Fibroblast of skin of back (primary cell): ENCODE measurements around the gene ZNF689.
"Not testable (repeated sequence)": the region's sequence is repeated elsewhere in the genome, so short reads cannot be mapped to it uniquely, and the experiment has no call there.

Experiments used
- DNase-seq: peaks from one replicate; pipeline ENCODE4 v3.0.0-alpha.2; 2013

The ZNF689 gene

GRCh38 chr16:30592871-30593270 is 17.3 kb downstream of the ZNF689 start:
- no peak for DNase-seq

GRCh38 chr16:30590869-30591268 is 19.3 kb downstream of the ZNF689 start:
- DNase-seq: not testable (repeated sequence)

DNA sequence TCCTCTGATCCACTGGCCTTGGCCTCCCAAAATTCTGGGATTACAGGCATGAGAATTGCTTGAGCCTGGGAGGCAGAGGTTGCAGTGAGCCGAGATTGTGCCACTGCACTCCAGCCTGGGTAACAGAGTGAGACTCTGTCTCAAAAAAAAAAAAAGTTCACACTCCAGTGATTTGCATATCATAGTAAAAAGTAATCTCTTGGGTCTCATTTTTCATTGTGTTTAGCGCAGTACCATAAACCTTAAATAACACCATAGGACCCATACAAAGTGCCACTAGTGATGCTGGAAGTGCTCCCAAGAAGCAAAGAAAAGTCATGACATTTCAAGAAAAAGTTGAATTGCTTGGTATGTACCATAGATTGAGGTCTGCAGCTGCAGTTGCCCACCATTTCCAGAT is 20.6 kb downstream of the ZNF689 start:
- not testable (repeated sequence) for DNase-seq

DNA sequence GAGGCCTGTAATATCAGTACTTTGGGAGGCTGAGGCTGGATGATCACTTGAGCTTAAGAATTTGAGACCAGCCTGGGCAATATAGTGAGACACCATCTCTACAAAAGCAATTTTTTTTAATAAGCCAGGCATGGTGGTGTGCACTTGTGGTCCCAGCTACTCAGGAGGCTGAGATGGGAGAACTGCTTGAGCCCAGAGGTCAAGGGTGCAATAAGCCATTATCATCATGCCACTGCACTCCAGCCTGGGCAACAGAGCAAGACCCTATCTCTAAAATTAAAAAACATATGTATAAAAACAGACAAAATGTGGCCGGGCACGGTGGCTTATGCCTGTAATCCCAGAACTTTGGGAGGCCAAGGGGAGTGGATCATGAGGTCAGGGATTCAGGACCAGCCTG is 21.5 kb downstream of the ZNF689 start:
- no peak for DNase-seq

DNA sequence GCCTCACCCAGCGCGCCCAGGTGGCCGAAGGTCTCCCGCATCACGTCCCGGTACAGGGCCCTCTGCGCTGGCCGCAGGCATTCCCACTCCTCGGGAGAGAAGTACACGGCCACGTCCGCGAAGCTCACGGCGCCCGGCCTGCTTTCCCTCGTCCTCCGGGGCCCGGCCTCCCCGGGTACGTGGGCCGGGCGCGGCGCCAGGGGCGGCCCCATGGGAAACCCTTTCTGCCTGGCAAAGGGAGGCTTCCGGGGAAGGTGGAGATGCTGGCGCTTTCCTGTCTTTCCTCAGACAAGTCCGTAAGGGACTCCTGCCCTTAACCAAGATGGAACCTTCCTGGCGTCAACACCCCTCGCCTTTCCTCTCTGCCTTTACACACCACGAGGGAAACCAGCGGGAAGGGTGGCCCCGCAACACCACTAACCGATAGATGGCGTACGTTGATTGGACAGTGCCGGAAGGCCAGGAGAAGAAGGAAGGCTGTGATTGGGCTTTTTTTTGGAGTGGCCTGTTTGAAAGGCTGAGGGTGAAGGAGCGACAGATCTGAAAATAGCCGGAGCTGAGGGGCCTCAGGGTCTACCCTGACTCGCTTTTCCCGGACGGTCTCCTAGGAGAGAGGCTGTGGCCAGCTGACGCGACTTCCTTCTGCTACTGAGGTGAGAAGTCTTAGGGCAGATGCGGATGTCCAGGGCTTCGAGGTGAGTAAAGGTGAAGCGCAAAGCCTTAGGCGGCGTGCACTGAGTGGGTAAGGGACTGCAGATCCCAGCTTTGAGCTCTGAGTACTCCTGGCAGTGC is 24.6 kb downstream of the ZNF689 start, which contains the start of gene ZNF785:
TSS of gene ZNF785 (minus strand) at position 298 of the 792 bp plus-strand sequence. CDS start at position 212, 86 bp downstream.
- DNase-seq: peak; percentile 100

DNA sequence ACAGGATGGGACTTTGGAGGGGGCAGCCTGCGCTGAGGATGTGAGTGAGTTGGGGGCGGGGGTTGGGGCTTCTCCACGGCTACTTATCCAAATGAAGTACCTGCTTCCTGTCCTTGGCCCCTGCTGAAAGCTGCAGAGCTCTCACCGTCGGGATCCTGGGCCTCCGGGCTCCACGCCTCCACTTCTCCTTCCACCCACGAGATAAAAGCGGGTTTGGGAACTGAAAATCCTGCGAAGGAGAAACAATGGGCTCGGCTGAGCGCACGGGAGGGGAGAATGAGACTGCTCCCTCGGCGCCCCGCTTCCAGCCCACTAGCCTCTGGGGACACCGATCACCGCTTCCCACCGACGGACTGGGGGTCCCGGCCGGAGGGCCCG is 25.2 kb downstream of the ZNF689 start:
- peak; percentile 14 for DNase-seq

DNA sequence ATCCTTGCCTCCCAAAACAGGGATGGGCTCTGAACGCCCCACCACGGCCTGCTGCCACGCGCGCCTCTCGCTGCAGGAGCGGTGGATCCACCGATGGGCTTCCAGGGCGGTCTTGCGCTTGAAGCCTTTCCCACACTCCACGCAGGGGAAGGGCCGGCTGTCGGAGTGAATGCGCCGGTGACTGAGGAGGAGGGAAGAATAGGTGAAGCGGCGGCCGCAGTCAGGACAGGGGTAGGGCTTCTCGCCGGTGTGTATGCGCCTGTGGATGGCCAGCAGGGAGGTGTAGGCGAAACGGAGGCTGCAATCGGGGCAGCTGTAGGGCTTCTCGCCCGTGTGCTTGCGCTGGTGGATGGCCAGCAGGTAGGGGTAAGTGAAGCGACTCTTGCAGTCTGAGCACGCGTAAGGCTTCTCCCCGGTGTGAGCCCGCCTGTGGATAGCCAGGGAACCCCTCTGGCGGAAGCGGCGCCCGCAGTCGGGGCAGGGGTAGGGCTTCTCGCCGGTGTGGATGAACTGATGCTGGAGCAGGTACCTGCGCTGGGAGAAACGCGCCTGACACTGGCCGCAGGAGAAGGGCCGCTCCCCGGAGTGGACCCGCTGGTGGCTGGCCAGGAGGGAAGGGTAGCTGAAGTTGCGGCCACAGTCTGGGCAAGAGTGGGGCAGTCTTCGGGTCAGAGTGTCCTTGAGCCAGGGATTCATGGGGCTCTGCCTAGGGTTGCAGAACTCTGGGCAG is 27.4 kb downstream of the ZNF689 start:
- DNase-seq: no peak

DNA sequence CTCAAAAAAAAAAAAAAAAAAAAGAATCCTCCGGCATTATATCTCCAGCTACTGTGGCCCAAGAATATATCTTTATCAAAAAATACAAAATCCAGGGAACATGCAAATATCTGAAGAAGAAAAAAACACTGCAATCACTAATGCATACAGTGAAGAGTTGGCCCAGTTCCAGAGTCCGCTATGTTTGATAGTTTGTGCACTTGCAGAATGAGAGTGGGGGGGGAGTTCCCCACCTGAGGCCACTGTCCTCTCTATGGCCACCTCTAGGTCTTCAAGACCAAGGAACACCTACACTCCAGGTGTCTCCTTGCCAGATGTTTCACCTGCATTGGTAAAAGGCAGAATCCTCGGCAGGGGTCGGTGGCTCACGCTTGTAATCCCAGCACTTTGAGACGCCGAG is 28.7 kb downstream of the ZNF689 start:
- no peak for DNase-seq

- DNase-seq: no peak
Observed at GRCh38 chr16:30574678-30575077, 35.5 kb downstream of the ZNF689 start.

DNA sequence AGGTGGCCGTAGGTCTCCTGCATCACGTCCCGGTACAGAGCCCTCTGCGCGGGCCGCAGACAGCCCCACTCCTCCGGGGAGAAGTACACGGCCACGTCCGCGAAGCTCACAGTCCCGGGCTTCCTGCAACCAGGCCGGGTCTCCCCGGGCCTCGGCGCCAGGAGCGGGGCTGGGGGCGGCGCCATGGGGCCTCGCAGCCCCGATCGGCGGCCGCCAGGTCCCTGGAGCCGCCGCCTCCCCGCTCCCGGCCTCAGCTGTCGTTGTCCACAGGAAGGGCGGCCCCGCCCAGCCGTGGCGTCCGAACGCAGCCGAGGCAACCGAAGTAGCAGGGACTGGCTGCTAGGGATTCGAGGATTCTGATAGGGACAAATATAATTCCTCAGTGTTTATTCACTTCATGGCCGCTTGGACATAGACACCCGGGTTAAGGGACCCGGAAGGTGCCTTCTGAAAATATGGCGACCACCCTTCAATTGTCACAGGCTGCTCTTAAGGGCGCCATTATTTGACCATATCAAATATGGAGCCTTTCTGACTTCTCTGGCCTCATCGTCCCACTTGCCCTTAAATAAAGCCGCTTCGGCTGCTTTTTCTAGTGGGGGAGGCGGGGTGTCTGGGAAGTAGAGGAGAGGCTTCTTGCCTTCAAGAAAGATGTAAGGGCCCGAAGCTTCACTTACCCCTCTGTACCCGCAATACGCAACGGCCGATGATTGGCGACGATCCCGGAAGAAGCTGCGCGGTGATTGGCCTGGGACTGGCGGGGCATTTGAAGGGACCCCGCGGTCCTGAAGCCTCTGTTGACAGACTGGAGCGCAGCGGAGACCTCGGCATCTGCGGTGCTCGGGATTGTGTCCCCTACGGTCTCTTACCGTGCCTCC is 38.5 kb downstream of the ZNF689 start, which contains the start of gene ZNF688:
TSS of gene ZNF688 (minus strand) at position 270 of the 878 bp plus-strand sequence. CDS start at position 185, 85 bp downstream.
- peak; percentile 98 for DNase-seq

DNA sequence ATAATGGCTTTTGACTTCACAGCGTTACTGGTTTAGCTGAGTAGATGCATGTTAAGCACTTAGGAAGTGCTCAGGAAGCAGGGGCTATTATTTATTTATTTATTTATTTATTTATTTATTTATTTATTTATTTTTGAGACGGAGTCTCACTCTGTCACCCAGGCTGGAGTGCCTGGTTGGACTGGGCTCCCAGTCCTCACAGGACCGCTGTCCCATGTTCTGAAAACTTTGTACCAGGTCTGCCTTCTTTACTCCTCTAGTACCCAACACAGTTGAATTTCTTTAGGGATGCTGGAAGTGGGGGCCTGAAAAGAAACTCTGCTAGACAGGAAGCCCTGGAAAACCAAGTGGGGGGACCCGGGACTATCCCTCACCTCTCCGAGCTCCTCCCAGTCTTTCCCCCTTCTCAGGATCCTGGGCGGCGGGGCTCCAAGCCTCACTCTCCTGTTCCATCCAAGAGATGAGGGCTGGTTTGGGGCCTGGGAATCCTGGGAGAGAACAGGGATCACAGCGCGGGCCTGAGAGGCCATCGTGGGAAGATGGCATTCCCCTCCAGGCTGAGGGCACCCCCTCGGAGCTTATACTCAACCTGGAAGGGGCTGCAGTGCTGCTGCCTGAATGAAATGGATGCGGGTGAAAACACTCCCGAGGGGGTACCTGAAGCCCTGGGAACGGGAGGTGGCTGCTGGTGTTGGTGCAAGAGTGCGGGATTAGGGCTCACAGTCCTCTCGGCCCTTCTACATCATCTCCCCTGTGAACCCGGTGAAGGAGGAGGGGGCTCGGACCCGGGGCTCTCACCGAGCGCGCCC is 39.3 kb downstream of the ZNF689 start:
- DNase-seq: peak; percentile 46

DNA sequence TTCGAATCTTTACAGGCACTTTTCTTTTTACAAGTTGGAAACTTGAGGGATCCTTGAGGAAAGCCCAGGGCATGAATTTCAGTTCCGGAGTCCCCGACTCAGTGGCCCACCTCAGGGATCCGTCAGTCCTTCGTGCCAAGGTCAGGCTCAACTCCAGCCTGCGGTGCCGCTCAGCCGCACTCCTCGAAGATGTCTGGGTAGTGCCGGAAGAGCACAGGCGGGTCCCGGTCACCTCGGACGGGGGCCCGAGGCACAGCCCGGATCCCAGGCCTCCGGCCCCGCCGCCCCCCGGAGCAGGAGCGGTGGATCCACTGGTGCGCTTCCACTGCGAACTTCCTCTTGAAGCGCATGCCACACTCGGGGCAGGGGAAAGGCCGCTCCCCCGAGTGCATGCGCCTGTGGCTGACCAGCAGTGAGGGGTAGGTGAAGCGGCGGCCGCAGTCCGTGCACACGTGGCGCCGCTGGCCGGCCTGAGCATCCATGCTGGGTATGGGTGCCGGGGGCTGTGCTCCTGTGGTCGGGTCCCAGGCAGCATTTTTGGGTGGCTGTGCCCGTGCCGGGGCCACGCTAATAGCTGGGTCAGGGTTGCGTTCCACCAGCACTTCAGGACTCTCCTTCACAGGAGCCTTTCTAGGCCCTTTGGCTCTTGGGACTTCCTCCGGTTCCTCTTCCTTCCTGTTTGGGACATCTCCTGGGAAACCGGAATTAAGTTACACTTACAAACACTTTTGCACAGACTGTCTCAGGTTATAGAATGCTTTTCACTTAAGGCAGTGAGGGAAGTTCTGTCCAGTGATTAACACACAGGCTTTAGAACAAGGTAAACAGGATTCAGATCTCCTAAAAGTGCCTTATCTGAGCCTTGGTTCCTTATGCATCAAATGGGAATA is 40.2 kb downstream of the ZNF689 start:
- no peak for DNase-seq

- DNase-seq: no peak
Observed at GRCh38 chr16:30569281-30569680, 40.9 kb downstream of the ZNF689 start.

DNA sequence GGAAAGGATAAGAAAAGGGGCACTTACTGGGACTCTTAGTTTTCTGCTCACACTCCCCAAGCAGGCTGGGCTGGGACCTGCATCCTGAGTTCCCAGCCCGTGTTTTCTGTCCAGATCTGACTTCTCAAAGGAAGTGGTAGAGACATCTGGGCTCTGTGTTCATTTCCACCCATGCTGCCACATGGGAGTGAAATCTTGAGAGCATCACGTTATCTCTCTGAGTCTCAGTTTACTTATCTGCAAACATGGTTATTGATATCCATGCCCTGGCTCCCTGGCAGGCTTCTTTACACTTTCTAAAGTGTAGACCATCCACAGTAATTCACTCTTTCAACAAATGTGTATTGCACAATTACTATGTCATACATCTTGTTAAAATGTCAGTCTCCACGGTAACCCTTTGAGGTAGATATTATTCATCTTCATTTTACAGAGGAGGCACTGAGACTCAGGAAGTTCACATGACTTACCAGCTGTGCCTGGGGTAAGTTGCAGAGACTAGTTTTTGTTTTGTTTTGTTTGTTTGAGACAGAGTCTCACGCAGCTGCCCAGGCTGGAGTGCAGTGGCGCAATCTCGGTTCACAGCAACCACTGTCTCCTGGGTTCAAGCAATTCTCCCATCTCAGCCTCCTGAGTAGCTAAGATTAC is 42.1 kb downstream of the ZNF689 start:
- DNase-seq: no peak

DNA sequence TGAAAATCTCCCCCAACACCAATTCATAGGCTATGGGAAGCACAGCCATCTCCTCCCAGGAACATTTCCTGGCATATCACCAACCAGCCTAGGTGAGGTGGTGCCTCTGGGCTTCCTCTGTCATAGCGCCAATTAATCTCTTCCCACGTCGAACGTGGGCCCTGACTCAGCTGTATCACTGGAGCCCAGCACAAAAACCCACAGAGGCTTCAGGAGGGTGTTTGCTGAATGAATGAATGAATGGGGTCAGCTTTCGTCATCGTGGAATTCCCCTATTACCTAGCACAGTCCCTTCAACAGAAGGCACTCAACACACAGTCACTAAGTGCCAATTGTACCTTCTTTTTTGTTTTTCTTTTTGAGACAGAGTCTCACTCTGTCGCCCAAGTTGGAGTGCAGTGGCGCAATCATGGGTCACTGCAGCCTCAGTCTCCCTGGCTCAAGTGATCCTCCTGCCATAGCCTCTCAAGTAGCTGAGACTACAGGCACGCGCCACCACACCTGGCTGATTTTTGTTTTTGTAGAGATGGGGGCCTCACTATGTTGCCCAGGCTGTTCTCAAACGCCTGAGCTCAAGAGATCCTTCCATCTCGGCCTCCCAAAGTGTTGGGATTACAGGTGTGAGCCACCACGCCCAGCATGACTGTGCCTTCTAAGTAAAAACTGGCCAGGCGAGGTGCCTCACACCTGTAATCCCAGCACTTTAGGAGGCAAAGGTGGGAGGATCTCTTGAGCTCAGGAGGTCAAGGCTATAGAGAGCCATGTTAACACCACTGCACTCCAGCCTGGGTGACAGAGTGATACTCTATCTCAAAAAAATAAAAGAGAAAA is 42.8 kb downstream of the ZNF689 start:
- DNase-seq: no peak

GRCh38 chr16:30566531-30566930 is 43.7 kb downstream of the ZNF689 start:
- no peak for DNase-seq

DNA sequence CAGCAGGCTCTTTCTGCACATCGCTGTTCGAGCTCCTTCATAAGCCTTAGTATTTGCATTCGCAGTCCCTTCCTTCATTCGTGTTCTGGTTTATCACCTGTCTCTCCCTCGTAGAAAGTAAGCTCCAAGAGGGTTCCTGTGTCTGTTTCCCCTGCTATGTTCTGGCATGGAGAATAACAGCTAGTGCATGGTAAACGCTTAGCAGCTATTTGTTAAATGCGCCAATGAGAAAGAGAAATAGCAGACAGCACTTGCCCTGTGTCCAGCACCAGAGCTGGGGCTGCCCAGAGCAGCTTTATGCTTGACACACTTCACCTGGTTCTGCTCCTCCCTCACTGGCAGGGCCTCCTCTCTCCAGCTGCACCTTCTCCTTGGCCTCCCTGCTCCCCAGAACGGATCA is 44.2 kb downstream of the ZNF689 start:
- no peak for DNase-seq

DNA sequence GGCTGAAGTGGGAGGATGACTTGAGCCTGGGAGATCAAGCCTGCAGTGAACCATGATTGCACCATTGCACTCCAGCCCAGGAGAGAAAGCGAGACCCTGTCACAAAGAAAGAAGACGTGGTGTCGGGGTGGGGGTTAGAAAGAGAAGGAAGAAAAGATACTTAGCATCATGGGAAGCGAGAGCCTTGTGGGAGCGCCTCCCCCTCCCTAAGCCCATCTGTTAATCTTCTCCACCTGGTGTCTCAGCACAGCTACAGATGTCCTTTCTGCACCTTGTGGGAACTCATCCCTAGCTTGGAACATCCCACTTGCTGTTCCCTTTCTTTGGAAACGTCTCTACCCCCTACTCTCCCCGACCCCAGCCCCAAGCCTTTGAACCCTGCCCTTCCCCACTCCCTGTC is 44.7 kb downstream of the ZNF689 start:
- DNase-seq: no peak

GRCh38 chr16:30562021-30562420 is 48.2 kb downstream of the ZNF689 start:
- no peak for DNase-seq
